ENCODE data around the gene HNF1B.

Gene HNF1B

GRCh38 chr17:37744961-37745800, at the start of gene HNF1B:
TSS of gene HNF1B (minus strand) at chr17:37745059. CDS start at chr17:37744884, 175 bp downstream.
- ATAC-seq: no peak
- TF ChIP-seq POU6F1 (CRISPR knock-in tag; IDR thresholded peaks at IDR 0.05; ENCODE audit: borderline replicate concordance, low read depth) (no peak), PPARA (CRISPR knock-in tag; IDR thresholded peaks at IDR 0.05; ENCODE audit: borderline replicate concordance) (no peak), BACH2 (CRISPR knock-in tag; IDR thresholded peaks at IDR 0.05; ENCODE audit: borderline replicate concordance) (no peak), ZFP30 (CRISPR knock-in tag; IDR thresholded peaks at IDR 0.05) (no peak), ESRRG (CRISPR knock-in tag; IDR thresholded peaks at IDR 0.05) (no peak), ZFP3 (CRISPR knock-in tag; IDR thresholded peaks at IDR 0.05) (no peak), SNAI2 (CRISPR knock-in tag; IDR thresholded peaks at IDR 0.05) (no peak), ZNF8 (CRISPR knock-in tag; IDR thresholded peaks at IDR 0.05) (no peak), TCF4 (CRISPR knock-in tag; IDR thresholded peaks at IDR 0.05; ENCODE audit: borderline replicate concordance) (no peak), CSDC2 (CRISPR knock-in tag; IDR thresholded peaks at IDR 0.05) (no peak), ZC3H10 (CRISPR knock-in tag; IDR thresholded peaks at IDR 0.05) (no peak)

- no peak for ATAC-seq
- TF ChIP-seq PATZ1 (CRISPR knock-in tag; IDR thresholded peaks at IDR 0.05; ENCODE audit: borderline replicate concordance): no peak
- TF ChIP-seq BACH2 (CRISPR knock-in tag; IDR thresholded peaks at IDR 0.05; ENCODE audit: borderline replicate concordance): no peak
- TF ChIP-seq GLIS3 (CRISPR knock-in tag; IDR thresholded peaks at IDR 0.05): no peak
- no peak for TF ChIP-seq TSHZ2 (CRISPR knock-in tag; IDR thresholded peaks at IDR 0.05)
- TF ChIP-seq ESRRG (CRISPR knock-in tag; IDR thresholded peaks at IDR 0.05): no peak
- TF ChIP-seq CSRNP3 (CRISPR knock-in tag; IDR thresholded peaks at IDR 0.05): no peak
- TF ChIP-seq CSDC2 (CRISPR knock-in tag; IDR thresholded peaks at IDR 0.05): no peak
- TF ChIP-seq ISL1 (CRISPR knock-in tag; IDR thresholded peaks at IDR 0.05): no peak
- no peak for TF ChIP-seq SNAI2 (CRISPR knock-in tag; IDR thresholded peaks at IDR 0.05)
- TF ChIP-seq ARNTL (CRISPR knock-in tag; IDR thresholded peaks at IDR 0.05; ENCODE audit: borderline replicate concordance, low read depth): no peak
- TF ChIP-seq CREB5 (CRISPR knock-in tag; IDR thresholded peaks at IDR 0.05; ENCODE audit: low read depth): no peak
- no peak for TF ChIP-seq TOX (CRISPR knock-in tag; IDR thresholded peaks at IDR 0.05; ENCODE audit: borderline replicate concordance)
- no peak for TF ChIP-seq ZC3H10 (CRISPR knock-in tag; IDR thresholded peaks at IDR 0.05)
- TF ChIP-seq ZNF565 (CRISPR knock-in tag; conservative IDR thresholded peaks at IDR 0.05; ENCODE audit: low read depth): no peak
Measured at GRCh38 chr17:37792787-37793186, 47.9 kb upstream of the HNF1B start.

All from SK-N-SH treated with all-trans-retinoic acid at 6 μM for 48 hours (cell line).